NCI-H2196 (cell line): ENCODE results near the gene FTSJ3.
"Not testable (repeated sequence)": the region's sequence is repeated elsewhere in the genome, so short reads cannot be mapped to it uniquely, and the experiment has no call there.

Experiments
- DNase-seq: peaks from one replicate; lab custom pipeline; 2025; ENCODE audit not compliant: unreplicated experiment; lab: John Stamatoyannopoulos, UW

The FTSJ3 gene

DNA sequence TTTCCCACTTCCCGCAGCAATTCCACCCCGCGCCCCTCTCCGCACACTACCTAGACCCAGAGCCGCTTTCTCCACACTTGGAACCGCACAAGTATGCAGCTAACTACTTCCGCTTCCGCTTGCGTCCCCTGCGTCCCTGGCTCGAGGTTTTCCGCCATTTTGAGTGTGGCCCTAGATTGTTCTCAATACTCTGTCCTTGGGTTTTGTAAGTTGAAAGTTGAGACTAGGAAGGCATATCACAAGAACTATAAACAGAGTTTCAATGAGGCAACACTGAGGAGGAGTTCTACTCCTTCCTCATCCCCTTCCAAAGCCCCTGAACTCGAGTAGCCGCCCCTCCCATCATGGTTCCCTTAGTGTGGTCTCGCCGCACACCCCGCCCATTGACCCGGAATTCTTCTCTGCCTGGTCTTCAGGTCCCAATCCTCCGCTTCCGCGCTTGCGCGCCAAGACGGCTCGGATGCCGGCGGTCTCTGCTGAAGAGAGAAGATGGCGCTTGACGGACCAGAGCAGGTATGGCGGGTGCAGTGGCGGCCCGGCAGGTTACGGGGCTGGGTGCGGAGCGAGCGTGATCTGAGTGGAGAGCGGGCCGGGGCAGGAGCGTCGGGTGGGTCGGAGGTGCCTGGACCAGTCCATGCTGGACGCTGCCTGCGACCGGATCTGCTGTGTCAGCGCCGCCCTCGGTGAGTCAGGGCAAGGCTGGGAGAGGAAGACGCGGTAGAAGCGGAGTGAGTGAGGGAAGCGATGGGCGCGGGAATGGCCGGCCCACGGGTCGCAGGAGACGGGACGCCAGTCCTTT lies at the start of gene FTSJ3, which contains the start of gene PSMC5:
TSS of gene FTSJ3 (minus strand) at position 662 of the 799 bp plus-strand sequence. CDS start 761 bp downstream, outside the sequence.
TSS of gene PSMC5 (plus strand) at position 430 of the 799 bp plus-strand sequence. CDS start at position 490, 60 bp downstream.
- DNase-seq: peak; percentile 93

DNA sequence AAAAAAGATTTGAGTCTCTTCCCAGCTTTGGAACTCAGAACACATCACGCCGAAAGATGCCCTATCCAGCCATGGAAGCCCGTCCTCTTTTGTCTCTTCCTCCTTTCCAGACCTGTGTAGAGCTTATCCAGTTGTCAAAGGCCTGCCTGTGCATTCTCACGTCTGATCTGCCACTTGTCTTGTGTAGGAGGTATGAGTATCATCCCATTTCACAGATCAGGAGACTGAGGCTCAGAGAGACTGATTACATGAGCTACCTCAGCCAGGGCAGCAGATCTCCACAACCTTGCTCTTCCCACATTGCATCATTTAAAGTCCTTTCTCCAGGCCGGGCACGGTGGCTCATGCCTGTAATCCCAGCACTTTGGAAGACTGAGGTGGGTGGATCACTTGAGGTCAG lies 47.2 kb upstream of the FTSJ3 start:
- not testable (repeated sequence) for DNase-seq

DNA sequence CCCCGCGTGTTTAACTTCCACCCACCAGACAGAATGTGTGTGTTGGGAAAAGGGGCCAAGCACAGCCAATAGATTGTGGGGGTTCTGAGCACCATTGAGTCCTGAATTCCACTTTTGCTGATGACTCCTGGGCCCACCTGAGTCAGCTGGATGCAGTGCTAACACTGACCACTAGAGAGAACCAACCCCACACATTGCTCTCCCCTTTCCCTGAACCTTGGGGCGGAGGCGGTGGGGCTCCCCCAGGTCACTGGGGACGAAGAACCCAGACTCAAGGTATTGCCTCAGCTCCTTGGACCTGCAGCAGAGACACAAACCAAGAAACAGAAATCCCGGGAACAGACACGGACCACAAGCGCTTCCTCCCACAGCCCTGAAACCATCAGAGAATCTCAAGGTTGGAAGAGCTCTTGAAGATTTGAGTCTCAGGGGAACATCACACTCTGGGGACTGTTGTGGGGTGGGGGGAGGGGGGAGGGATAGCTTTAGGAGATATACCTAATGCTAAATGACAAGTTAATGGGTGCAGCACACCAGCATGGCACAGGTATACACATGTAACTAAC lies 46.7 kb upstream of the FTSJ3 start:
- DNase-seq: not testable (repeated sequence)

DNA sequence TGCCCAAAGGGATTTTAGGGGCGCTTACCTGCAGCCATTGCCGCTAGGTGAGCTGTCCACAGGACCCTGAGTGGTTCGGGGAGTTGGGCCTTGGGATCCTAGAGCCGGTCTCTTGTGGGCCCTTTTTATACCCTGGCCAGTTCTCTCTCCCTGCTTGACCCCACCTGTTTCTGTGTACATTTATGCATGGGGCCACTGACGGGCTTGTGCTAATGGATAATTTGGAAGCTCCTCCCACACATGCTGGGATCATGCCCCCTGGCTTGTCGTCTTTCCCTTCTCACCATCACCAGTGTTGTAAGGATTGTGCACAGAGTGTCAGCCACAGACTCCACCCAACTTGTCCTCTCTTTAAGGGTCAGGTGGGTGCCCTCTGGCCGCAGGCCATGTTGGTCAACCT lies 46.1 kb upstream of the FTSJ3 start, which contains the start of gene CSH2:
TSS of gene CSH2 (minus strand) at position 101 of the 400 bp plus-strand sequence. CDS start at position 38, 63 bp downstream.
- DNase-seq: not testable (repeated sequence)

DNA sequence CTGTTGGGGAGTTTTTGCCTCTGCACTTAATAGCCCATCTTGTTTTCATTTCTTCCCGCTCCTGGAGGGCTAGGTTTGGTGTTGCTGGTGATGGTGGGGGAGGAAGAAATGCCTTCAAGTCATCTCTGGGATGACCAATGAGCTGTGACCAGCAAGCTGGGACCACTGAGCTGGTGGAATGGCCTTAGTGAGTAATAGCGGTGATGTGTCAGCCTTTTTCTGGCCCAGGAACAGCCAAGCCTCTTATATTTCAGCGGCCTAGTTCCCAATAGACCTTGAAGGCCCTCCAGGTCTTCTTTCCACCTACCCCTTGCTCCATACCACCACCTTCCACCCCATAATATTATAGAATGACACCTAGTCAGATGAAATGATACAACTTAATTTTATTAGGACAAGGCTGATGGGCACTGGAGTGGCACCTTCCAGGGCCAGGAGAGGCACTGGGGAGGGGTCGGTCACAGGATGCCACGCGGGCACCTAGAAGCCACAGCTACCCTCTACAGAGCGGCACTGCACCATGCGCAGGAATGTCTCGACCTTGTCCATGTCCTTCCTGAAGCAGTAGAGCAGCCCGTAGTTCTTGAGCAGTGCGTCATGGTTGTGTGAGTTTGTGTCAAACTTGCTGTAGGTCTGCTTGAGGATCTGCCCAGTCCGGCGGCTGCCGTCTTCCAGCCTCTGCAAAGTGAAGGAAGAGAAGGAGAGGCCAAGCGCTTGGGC lies 44.3 kb upstream of the FTSJ3 start:
- DNase-seq: not testable (repeated sequence)

DNA sequence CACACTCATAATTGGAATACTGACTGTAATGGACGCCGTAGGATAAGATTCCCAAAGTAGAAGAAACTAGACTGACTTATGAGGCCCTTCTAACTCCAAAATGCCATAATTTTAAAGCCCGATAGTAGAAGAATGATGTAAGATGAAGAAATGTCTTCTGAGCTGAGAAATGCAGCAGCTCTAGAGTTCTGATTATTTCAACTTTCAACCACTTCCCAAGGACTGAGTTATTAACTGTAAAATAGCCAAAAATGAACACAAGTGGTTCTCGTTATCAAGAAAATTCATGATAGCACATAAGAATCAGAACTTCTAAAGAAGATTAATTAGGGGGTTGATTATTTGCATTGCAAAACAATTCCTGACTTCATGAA lies 42.8 kb upstream of the FTSJ3 start:
- not testable (repeated sequence) for DNase-seq

DNA sequence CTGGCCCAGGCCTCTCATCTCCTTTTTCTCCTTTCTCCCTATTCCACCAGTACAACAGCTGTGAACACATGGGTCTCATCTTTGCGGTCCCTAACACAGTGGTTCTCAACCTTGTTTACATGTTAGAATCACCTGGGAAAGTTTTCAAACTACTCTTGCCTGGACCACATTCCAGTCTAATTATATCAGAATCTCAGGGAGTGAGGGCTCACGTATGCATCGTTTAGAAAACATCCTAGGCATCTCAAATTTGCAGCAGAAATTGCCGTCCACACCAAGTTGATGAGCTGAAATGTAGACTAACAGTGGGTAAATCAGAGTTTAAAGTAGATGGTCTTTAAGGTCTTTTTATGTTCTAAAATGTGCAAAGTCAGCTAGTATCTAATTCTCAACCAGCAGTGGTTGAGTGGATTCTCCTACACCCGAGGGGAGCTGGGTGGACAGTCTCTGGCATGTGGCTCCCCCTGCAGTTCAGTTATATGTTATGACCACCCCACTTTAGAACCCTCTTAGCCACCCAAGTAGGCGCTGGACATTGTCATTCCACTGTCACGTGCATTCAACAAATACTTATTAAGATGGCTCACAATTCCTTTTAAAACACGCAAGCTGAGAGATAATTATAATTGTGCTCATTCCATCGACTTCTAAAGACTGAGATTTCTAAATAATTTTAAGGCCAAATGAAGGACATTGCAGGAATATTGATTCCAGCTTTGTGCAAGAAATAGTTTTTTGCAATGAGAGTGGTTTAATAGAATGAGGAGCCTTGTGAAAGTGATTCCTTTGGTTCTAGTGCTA lies 42.2 kb upstream of the FTSJ3 start:
- not testable (repeated sequence) for DNase-seq

GRCh38 chr17:63866625-63867024 lies 39.2 kb upstream of the FTSJ3 start:
- not testable (repeated sequence) for DNase-seq

GRCh38 chr17:63859257-63859656 lies 31.8 kb upstream of the FTSJ3 start:
- no peak for DNase-seq

- DNase-seq: not testable (repeated sequence)
These were observed 29.0 kb upstream of the FTSJ3 start for GRCh38 chr17:63856425-63856824.

DNA sequence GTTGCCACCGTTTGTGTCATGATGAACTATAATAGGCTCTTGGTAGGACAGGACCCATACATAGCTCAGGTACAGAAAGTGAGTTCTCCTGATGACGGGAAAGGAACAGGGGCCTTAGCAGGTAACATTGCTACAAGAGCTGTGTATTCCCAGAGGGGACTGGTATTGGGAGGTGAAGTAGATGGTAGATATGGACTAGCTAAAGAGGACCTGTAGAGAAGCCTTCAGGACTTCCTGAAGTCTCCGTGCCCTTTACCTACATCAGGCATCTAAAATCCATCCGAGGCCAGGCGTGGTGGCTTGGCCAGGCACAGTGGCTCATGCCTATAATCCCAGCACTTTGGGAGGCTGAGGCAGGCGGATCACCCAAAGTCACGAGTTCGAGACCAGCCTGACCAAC lies 27.7 kb upstream of the FTSJ3 start:
- no peak for DNase-seq

DNA sequence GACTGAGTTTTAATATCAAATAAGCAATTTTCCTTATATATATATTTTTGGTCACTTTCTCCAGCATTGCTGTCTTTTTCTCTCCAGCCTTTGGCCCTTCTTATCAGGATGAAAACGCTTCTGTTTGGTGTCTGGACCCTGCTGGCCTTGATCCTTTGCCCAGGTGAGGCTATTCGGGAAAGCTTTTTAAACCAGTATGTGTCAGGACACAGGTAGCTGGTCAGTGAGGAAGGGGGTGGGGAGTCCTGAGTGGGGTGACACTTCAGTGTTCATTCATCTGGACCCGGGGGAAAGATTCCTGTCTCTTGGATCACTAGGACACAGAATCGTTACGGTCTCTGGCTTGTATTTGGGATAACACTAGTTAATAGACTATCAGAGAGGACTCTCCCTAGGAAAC lies 27.2 kb upstream of the FTSJ3 start:
- no peak for DNase-seq

GRCh38 chr17:63853260-63853659 lies 25.8 kb upstream of the FTSJ3 start:
- no peak for DNase-seq

DNA sequence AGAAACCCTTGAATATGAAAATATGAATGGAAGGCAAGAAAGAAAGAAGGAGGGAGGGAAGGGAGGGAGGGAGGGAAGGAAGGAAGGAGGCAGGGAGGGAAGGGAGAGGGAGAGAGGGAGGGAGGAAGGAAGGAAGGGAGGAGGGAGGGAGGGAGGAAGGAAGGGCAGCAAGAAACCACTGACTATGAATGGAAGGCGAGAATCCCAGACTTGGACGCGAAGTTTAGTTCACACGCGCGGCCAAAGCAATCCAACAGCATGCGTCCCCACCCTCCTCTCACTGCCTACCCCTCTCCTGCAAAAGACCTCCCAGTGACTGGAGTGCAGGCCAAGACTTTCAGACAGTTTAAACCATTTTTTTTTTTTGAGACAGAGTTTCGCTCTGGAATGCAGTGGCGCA lies 22.9 kb upstream of the FTSJ3 start:
- DNase-seq: no peak

GRCh38 chr17:63848834-63849689 lies 21.6 kb upstream of the FTSJ3 start:
- no peak for DNase-seq

- DNase-seq: no peak
These were observed 20.2 kb upstream of the FTSJ3 start for GRCh38 chr17:63847525-63848249.

- DNase-seq: no peak
These were observed 18.0 kb upstream of the FTSJ3 start for GRCh38 chr17:63845509-63845908.

DNA sequence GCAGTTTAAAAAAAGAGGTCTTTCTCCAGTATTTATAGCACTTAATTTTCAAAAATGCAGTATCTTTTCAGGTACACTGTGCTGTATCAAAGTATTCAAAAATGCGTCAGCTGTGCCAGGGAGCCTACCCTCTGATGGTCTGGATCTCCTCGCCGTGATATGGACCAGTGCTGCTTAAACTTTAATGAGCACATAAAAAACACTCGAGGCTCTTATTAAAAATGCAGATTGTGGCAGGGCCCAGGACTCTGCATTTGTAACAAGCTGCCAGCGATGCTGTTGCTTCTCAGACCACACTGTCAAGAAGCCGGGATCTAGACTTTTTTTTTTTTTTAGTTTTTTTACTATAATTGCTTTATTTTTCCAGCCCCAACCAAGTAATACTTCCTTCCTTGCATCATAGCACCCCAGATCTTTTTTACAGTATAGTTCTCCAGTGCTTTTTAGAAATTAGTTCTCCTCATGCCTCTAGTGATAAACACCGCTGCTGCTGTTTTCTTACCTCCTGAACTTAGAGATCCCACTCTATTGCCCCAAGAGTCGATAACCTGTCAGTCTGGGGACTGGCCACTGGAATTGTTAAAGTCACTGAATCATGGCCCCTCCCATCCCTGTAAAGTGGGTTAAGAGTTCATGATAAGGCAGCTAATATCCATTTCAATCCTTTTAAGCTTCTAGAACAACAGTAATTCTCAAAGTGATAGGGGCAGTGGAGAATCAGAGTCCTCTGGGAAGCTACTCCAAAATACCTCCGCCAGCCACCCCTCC lies 16.6 kb upstream of the FTSJ3 start:
- DNase-seq: no peak
